HepG2 (cell line): ENCODE measurements around the gene NTRK2. TPM values are rescaled to one million over a fixed set of nuclear protein-coding genes. Genes with fewer than 3 reads are reported as not detected.

ENCODE experiments used
- ATAC-seq: fragments of 200-7000 bp; cut with Tn5 transposase; 3 replicates; pipeline ENCODE4 v1.9.1; 2020; ENCODE audit warnings: mild to moderate bottlenecking, moderate library complexity
- BruUV-seq: library from RNA; stranded (reverse); fragments of 400-500 nt; replicated peaks from 2 replicates; lab custom pipeline; 2021; lab: Mats Ljungman, UMichigan
- CTCF ChIA-PET: fragments of 300-600 bp; formaldehyde crosslinking; extraction: SDS; loops from one replicate; lab custom pipeline; 2021; ENCODE audit warnings: low total read pairs, inconsistent platforms, low intra/inter-chr PET ratio; lab: Yijun Ruan, JAX
- POLR2A ChIA-PET: fragments of 350-600 bp; sonication (Branson Sonifier 250); formaldehyde crosslinking; loops from one replicate; lab custom pipeline; 2020; ENCODE audit warnings: antibody characterized with exemption, inconsistent platforms; lab: Yijun Ruan, JAX
- DNase-seq: peaks from one replicate; pipeline ENCODE4 v3.0.0-alpha.2; 2015; ENCODE audit warnings: low spot score
- FAIRE-seq: peaks from 3 replicates; lab custom pipeline; 2011; peaks lifted over from hg19 to GRCh38; lab: Jason Lieb, UNC
- H2AFZ ChIP-seq: one replicate; pipeline ENCODE4 v1.6.1; 2011; ENCODE audit warnings: low read length, inconsistent platforms
- H3K27ac ChIP-seq: fragments of 300-600 bp; 3 replicates; pipeline ENCODE4 v1.8.0; 2011; ENCODE audit warnings: mixed run types, mild to moderate bottlenecking, mixed read lengths, low read length, inconsistent platforms; ENCODE audit not compliant: insufficient read depth; ENCODE audit errors: extremely low read length
- H3K27me3 ChIP-seq, 2 experiments: fragments of 200-600 bp in 1 of 2; 2 replicates in 1 of 2; 3 replicates in 1 of 2; pipeline versions ENCODE4 v1.6.0 to v1.8.0; 2011; ENCODE audit warnings: low read length in 2 of 2, mild to moderate bottlenecking in 2 of 2, moderate library complexity in 2 of 2, inconsistent platforms in 1 of 2; ENCODE audit not compliant: insufficient read depth in 2 of 2, control insufficient read depth in 1 of 2
- H3K36me3 ChIP-seq, 2 experiments: fragments of 200-600 bp in 1 of 2; replicated peaks in 1 of 2; 2 replicates in 1 of 2; 3 replicates in 1 of 2; pipeline versions ENCODE4 v1.5.1 to v1.8.0; 2011; ENCODE audit warnings: low read length in 2 of 2, inconsistent platforms in 1 of 2; ENCODE audit not compliant: insufficient read depth in 2 of 2, control insufficient read depth in 1 of 2
- H3K4me1 ChIP-seq: 2 replicates; pipeline ENCODE4 v1.5.1; 2012; ENCODE audit warnings: low read length, inconsistent platforms; ENCODE audit not compliant: insufficient read depth
- H3K4me2 ChIP-seq: 2 replicates; pipeline ENCODE4 v1.6.0; 2011; ENCODE audit warnings: low read depth, low read length, inconsistent platforms
- H3K4me3 ChIP-seq, 3 experiments: fragments of 200-600 bp in 1 of 3; sonication (generic), shearing (Covaris generic) in 1 of 3; replicated peaks in 1 of 3; 2 replicates each; pipeline ENCODE4 v1.5.1; 2011 to 2016; ENCODE audit warnings: low read length in 3 of 3, inconsistent platforms in 2 of 3, low read depth in 2 of 3, mild to moderate bottlenecking in 2 of 3, control low read depth in 1 of 3, mixed read lengths in 1 of 3; ENCODE audit not compliant: insufficient read depth in 1 of 3
- H3K79me2 ChIP-seq: one replicate; pipeline ENCODE4 v1.6.1; 2011; ENCODE audit warnings: low read length, inconsistent platforms; ENCODE audit not compliant: insufficient read depth
- H3K9ac ChIP-seq: 2 replicates; pipeline ENCODE4 v1.6.0; 2011; ENCODE audit warnings: mild to moderate bottlenecking, low read depth, low read length, inconsistent platforms; ENCODE audit not compliant: insufficient read depth
- H3K9me3 ChIP-seq: 2 replicates; pipeline ENCODE4 v1.5.1; 2012; ENCODE audit warnings: mild to moderate bottlenecking, low read length
- H4K20me1 ChIP-seq: 2 replicates; pipeline ENCODE4 v1.6.0; 2011; ENCODE audit warnings: inconsistent platforms, mild to moderate bottlenecking, low read length, moderate library complexity; ENCODE audit not compliant: insufficient read depth
- CENPX ChIP-seq: sonication (generic); formaldehyde crosslinking; IDR thresholded peaks from 2 replicates; pipeline ENCODE4 v1.9.0; 2021; ENCODE audit warnings: mild to moderate bottlenecking, missing genetic modification reagents, moderate library complexity
- EZH2 ChIP-seq: conservative IDR thresholded peaks from 2 replicates; pipeline ENCODE4 v1.6.1; 2012; ENCODE audit warnings: mild to moderate bottlenecking, low read depth, low read length, moderate library complexity
- SRF ChIP-seq: IDR thresholded peaks from 2 replicates; pipeline ENCODE4 v1.6.1; 2011; ENCODE audit warnings: mild to moderate bottlenecking, low read depth, low read length, moderate library complexity
- TBX3 ChIP-seq: fragments of 450-650 bp; IDR thresholded peaks from 2 replicates; pipeline ENCODE4 v1.6.1; 2017; ENCODE audit warnings: antibody characterized with exemption, mild to moderate bottlenecking, inconsistent platforms, borderline replicate concordance
- ZBTB4 ChIP-seq: sonication (generic); formaldehyde crosslinking; IDR thresholded peaks from 2 replicates; pipeline ENCODE4 v1.4.0; 2020; ENCODE audit warnings: missing genetic modification reagents, mild to moderate bottlenecking, borderline replicate concordance
- ZBTB43 ChIP-seq: sonication (generic); formaldehyde crosslinking; conservative IDR thresholded peaks from 2 replicates; pipeline ENCODE4 v1.4.0; 2020; ENCODE audit warnings: missing genetic modification reagents
- ZNF513 ChIP-seq: sonication (generic); formaldehyde crosslinking; conservative IDR thresholded peaks from 2 replicates; pipeline ENCODE4 v1.5.0; 2020; ENCODE audit warnings: missing genetic modification reagents
- ZNF564 ChIP-seq: sonication (generic); formaldehyde crosslinking; IDR thresholded peaks from 2 replicates; pipeline ENCODE4 v1.8.1; 2023; ENCODE audit warnings: mild to moderate bottlenecking, missing genetic modification reagents
- ZNF615 ChIP-seq: sonication (generic); formaldehyde crosslinking; IDR thresholded peaks from 2 replicates; pipeline ENCODE4 v1.5.0; 2020; ENCODE audit warnings: mild to moderate bottlenecking, missing genetic modification reagents, borderline replicate concordance
- ZNF782 ChIP-seq: sonication (generic); formaldehyde crosslinking; IDR thresholded peaks from 2 replicates; pipeline ENCODE4 v1.4.0; 2020; ENCODE audit warnings: missing genetic modification reagents, mild to moderate bottlenecking, borderline replicate concordance
- WGBS: methylation state at CpG from one replicate; pipeline ENCODE4 v1.1.6; 2017; ENCODE audit warnings: low lambda C conversion rate; 5-methylcytosine and 5-hydroxymethylcytosine counted together
- in situ Hi-C: cut with HindIII; loops from 2 replicates; pipeline ENCODE4 v1.10.0; 2017; ENCODE audit warnings: low pct_unique_long_range_greater_than_20kb; ENCODE audit not compliant: extremely low pct_ligation_motif_present
- intact Hi-C: fragments of 100-400 bp; cut with micrococcal nuclease; formaldehyde crosslinking; loops from one replicate; pipeline ENCODE4 v1.10.0; 2022; ENCODE audit not compliant: unreplicated experiment
- polyA plus RNA-seq, 8 experiments: library from polyadenylated mRNA; depleted of rRNA in 3 of 8; stranded (reverse) in 7 of 8; unstranded in 1 of 8; fragments of >200 nt; fragmentation: Illumina TruSeq in 4 of 8; extraction: Trizol in 4 of 8; gene quantifications; 2 replicates each; pipeline versions ENCODE4 v1.2.1 to v1.2.3, GENCODE V29; 2011 to 2016; ENCODE audit warnings: low read depth in 4 of 8, missing spikeins in 1 of 8, mixed read lengths in 1 of 8; ENCODE audit not compliant: insufficient read depth in 1 of 8
- total RNA-seq, 5 experiments: library from RNA; depleted of rRNA; stranded (reverse); fragments of >200 nt; fragmentation: Illumina TruSeq; extraction: Trizol; gene quantifications; 2 replicates each; pipeline ENCODE4 v1.2.3, GENCODE V29; 2016; ENCODE audit warnings: low read depth in 1 of 5

Gene NTRK2
- total and polyA plus RNA-seq, 2 of the 13 experiments (the other 11 are each of a cell fraction or from before 2014, with no cell fraction given): not detected

GRCh38 chr9:84778570-84778969, 109.0 kb downstream of the NTRK2 start:
- FAIRE-seq: no peak
- H3K79me2 ChIP-seq: no peaks in the 10 kb centered on the region

More at GRCh38 chr9:84778570-84778969, 109.0 kb downstream of the NTRK2 start:
- ChIA-PET POLR2A (no interaction called here), CTCF (no interaction called here)
- no peaks in the 10 kb centered on the region for H4K20me1 ChIP-seq
- intact Hi-C loops: no loop called here
- no TSS peak for BruUV-seq
- H3K27ac ChIP-seq: no peak overlapping the region
- no peak overlapping the region for H3K9ac ChIP-seq
- TF ChIP-seq CENPX (CRISPR knock-in tag) (no peak), ZBTB4 (no peak), ZNF782 (CRISPR knock-in tag) (no peak), SRF (no peak), ZNF513 (CRISPR knock-in tag) (no peak), EZH2 (no peak), ZNF564 (no peak), ZNF615 (no peak), ZBTB43 (CRISPR knock-in tag) (no peak), TBX3 (no peak)
- H3K4me3 ChIP-seq: no peak overlapping the region
- H3K27me3 ChIP-seq: no peaks in the 10 kb centered on the region; a peak in 1 of 5 replicates
- H3K36me3 ChIP-seq: no peaks in the 10 kb centered on the region
- no peaks in the 10 kb centered on the region for H3K9me3 ChIP-seq
- no peak overlapping the region for H3K4me2 ChIP-seq
- H3K4me1 ChIP-seq: no peaks in the 10 kb centered on the region
- DNase-seq (no peak), ATAC-seq (no peak)
- in situ Hi-C loops: no loop called here
- WGBS: 14% methylated on average over 1 of the region's 5 CpGs
- no peak overlapping the region for H2AFZ ChIP-seq
